Stimulated activated CD8-positive, alpha-beta memory T cell treated with anti-CD3 and anti-CD28 coated beads, Interleukin-15, amount 100 ng/mL, for 24 hours (primary cell): ENCODE results near the gene GNG12.

Experiments
- DNase-seq: peaks from one replicate; pipeline ENCODE4 v3.0.0-alpha.2; 2020; ENCODE audit warnings: low read depth

Gene GNG12

DNA sequence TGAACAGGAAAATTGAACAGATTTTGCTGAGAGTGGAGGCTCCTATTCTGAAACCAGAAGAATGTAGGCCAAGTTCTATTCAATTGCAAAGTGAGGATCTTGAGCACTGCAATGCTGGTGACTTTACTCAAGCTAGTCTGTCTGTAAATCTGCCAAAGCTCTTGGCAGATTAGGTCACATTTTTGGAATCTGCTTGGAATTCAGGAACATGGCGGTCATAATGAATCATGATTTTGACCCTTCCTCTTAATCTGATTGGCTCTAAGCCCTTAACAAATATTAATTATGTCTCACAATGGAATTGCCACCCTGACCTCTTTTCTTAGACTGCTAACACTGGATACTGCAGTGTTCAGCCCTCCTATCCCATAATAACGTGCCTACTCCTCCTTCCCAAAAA is 7.2 kb upstream of the GNG12 start:
- DNase-seq: no peak

DNA sequence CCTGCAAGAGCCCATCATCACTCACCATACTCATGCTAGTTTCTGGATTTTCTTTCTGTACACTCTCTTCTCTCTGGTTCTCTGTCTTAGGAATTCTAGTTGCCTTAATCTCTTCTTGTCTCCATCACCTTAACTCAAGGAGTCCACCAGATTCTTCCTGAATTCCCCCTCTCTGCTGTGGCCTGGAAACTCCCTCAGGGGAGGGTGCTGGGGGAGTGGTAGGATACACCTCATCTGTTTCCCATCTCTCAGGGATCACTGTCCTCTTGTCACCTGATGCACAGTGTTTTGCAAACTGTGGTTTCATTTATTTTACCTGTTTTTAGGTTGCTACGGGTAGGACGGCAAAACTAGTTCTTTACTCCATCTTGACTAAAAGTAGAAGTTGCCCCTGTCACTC is 6.6 kb upstream of the GNG12 start:
- no peak for DNase-seq

DNA sequence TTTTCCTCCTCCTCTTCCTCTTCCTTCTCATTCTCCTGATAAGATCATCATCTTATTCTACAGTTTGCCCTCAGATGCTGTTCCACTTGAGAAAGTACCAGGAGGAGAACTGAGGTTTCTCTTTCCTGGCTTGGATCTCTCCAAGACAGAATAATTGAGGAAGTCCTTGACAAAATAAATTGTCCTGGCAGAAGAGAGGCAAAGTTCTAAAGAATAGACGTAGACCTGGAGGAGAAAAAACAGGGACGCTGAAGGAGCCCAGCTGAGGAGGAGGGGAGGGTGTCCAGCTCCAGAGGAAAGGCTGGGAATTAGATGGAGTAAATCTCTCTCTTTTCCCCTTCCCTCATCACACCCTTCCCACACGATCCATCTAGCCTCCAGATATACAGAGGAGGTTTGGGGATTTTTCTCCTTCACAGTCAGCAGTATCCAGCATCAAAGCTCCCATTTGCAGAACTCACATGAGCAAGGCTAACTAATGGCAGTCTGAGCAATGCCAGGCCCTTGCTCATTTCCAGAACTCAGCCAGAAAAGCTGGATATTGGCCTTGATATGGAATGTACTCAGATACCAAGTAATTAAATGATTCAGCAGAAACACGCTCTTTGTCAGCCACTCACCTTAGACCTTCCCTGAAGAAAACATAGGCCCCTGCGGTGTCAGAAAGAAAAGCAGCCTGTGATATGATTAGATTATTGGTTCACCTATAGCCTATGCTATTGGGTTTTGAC is 5.1 kb upstream of the GNG12 start:
- no peak for DNase-seq

GRCh38 chr1:67836769-67837168 is 3.5 kb upstream of the GNG12 start:
- DNase-seq: no peak

- DNase-seq: no peak
These were observed 2.6 kb upstream of the GNG12 start for GRCh38 chr1:67835663-67836452.

- DNase-seq: no peak
These were observed 1.1 kb upstream of the GNG12 start for GRCh38 chr1:67834246-67834877.

DNA sequence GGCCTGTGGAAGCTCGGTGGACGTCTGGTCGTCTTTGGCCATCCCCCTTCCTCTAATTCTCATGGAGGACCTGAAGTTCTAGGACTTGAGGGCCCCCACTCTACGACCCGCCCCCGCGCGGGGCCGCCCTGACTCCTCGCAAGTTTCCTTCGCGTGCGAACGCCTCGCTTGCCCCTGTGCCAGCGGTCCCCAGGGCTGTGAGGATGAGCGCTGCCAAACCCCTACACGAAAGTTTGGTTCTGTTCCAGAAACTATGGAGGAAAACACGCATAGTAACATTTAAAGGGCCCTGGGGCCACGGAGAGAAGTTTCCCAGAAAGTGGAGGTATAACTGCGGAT is 304 bp upstream of the GNG12 start:
- no peak for DNase-seq

GRCh38 chr1:67831850-67832513 is 1.3 kb downstream of the GNG12 start:
- no peak for DNase-seq

GRCh38 chr1:67830928-67831830 is 2.1 kb downstream of the GNG12 start:
- DNase-seq: no peak

DNA sequence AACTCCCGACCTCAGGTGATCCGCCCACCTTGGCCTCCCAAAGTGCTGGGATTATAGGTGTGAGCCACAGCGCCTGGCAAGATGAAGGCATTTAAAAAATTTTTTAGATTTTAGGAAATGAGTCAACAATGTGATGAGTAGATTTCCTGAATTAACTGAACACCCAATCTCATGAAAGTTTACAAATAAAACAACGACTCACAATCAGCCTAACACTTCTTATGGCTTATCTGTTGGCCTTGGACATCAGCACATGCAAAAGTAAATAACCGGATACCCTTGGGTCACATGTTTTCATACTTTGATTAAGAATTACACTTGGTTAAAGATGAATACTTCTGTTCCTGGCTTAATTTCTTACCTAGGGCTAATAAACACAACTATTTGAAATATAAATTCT is 3.0 kb downstream of the GNG12 start:
- DNase-seq: no peak

DNA sequence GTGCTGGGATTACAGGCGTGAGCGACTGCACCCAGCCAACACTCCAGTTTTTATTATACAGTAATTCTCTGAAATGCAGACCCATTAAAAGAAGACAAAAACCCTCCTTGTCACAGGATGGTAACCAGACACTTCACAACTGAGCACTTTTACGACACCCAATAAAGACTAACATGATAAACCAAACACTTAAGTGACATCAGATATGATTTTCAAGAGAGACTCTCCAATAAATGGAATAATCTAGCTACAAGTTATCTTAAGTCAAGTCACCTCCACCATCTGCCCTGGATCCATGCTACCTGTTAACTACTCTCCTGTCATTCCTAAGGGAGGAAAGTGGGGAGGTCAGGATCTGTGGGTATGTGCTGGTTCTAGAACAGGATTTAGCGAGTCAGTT is 5.6 kb downstream of the GNG12 start:
- no peak for DNase-seq

GRCh38 chr1:67825591-67825990 is 7.7 kb downstream of the GNG12 start:
- no peak for DNase-seq

DNA sequence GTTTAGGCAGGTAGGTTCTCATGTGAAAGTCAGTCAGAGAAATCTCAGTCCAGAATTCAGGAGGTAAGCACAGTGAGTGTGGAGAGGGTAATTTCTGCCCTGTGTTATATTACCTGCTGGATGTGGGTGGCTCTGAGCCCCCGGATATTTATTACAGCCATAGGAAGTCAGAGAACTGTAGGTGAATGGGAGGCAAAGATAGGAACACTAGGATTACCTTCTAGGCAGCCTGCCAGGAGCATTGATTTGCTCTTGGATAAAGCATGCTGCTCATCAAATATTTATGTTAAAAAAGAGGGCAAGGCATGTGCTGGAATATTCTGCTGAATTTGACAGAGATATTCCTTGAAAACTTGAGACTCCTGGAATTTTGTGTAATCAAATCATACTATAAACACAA is 8.5 kb downstream of the GNG12 start:
- DNase-seq: no peak

DNA sequence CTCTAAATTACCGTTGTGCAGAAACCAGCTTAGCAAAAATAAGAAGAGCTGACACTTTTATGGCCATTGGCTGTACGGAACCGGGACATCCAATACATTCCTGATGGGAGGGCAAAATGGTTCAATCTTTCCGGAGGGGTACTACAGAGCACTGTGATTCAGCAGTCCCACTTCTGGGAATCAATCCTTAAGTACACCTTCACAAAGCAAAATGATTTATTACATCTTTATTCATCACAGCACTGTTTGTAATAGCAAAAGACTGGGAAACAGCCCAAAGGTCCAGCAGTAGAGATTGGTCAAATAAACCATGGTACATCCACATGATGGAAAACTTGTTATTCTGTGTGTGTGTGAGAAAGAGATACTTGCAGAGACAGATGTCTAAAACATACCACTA is 9.7 kb downstream of the GNG12 start:
- no peak for DNase-seq

- no peak for DNase-seq
These were observed 12.0 kb downstream of the GNG12 start for GRCh38 chr1:67821263-67821662.

DNA sequence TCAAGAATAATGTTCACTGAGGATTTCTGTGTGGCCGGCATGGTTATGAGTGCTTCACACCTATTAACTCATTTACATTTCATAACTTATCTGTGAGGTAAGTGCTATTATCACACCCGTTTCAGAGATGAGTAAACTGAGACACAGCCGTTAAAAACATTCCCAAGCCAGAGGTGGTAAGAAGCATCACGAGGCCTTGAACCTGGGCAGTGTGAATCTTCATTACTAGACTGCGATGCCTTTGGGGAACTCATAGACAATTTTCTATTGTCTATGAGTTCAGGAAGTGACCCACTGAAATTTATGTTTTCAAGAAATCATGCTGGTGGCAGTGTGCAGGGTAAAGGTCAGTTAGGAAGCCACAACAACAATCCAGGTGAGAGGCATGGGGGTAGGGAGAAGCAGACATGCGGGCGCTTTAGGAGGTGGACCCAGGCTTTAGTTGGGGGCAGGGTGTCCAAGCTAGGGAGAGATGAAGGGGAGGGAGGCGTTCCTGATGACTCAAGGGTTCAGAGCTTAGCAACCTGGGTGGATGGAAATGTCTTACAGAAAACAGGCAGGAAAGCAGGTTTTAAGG is 14.5 kb downstream of the GNG12 start:
- no peak for DNase-seq

DNA sequence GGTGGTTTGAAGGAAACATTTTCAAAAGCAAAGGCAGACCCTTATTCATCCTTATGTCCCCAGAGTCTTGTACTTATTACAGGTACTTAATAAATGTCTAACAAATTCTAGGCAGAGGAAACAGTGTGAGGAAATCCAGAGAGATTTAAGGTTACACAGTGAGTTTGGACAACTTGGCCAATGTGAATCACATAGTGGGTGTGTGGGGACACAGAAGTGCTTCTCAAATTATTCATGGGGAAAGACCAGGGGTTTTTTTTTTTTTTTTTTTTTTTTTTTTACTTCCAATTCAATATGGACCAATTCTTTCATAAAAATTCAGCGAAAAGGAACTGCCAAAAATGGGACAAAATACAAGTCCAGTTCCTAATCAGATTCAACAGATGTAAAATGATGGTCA is 15.1 kb downstream of the GNG12 start:
- DNase-seq: no peak

- DNase-seq: no peak
These were observed 15.9 kb downstream of the GNG12 start for GRCh38 chr1:67817319-67817718.

DNA sequence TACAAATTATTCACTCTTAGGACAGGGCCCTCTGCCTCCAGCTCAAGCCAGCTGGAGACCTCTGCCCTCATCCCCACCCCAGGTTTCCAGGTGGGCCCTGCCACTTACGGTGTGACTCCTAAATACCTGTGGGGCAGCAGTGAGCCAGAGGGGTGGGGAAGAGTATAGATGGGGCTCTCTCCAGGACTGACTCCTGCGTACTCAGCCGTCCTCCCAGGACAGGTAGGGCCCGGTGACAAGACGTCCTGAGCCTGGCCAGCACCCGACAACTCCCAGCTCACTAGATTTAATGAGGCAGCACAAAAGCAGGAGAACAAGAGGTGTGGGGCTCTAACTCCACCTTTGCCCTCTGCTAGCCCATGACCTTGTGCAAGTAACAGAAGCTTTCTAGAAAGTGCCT is 16.8 kb downstream of the GNG12 start:
- DNase-seq: no peak

GRCh38 chr1:67816095-67816475 is 17.2 kb downstream of the GNG12 start:
- no peak for DNase-seq

- no peak for DNase-seq
These were observed 17.8 kb downstream of the GNG12 start for GRCh38 chr1:67815303-67816094.
